K562 (cell line): ENCODE measurements around the gene ADAT1. TPM values are rescaled to one million over a fixed set of nuclear protein-coding genes. Genes with fewer than 3 reads are reported as not detected.

ENCODE experiments used
- ATAC-seq: fragments of 200-7000 bp; cut with Tn5 transposase; 3 replicates; pipeline ENCODE4 v1.9.1; 2020; ENCODE audit warnings: moderate library complexity
- BruUV-seq: library from RNA; stranded (reverse); fragments of 400-500 nt; replicated peaks from 2 replicates; lab custom pipeline; 2021; lab: Mats Ljungman, UMichigan
- CTCF ChIA-PET: fragments of 300-600 bp; formaldehyde crosslinking; extraction: SDS; loops from one replicate; lab custom pipeline; 2021; ENCODE audit warnings: low intra/inter-chr PET ratio; lab: Yijun Ruan, JAX
- POLR2A ChIA-PET: fragments of 300-600, 350-650 bp; sonication (Branson Sonifier 250); formaldehyde crosslinking; extraction: SDS; loops from one replicate; lab custom pipeline; 2021; ENCODE audit warnings: antibody characterized with exemption, inconsistent platforms; lab: Yijun Ruan, JAX
- DNase-seq, 4 experiments: peaks; one replicate each; pipeline versions ENCODE4 v3.0.0 to v3.0.0-alpha.2; 2011 to 2018; ENCODE audit warnings: low spot score in 3 of 4, mixed read lengths in 3 of 4; ENCODE audit errors: extremely low read depth in 1 of 4
- FAIRE-seq: peaks from 2 replicates; lab custom pipeline; 2011; peaks lifted over from hg19 to GRCh38; lab: Jason Lieb, UNC
- H2AFZ ChIP-seq: 2 replicates; pipeline ENCODE4 v1.6.0; 2011; ENCODE audit warnings: low read depth, low read length, control low read depth, inconsistent platforms
- H3K27ac ChIP-seq: fragments of 200-600 bp; 3 replicates; pipeline ENCODE4 v1.8.0; 2011; ENCODE audit warnings: low read depth, mild to moderate bottlenecking, control low read depth, inconsistent platforms, low read length, moderate library complexity, mixed read lengths; ENCODE audit errors: extremely low read depth
- H3K27me3 ChIP-seq, 2 experiments: fragments of 300-600 bp in 1 of 2; 2 replicates in 1 of 2; 3 replicates in 1 of 2; pipeline versions ENCODE4 v1.6.0 to v1.8.0; 2011; ENCODE audit warnings: inconsistent platforms in 2 of 2, low read length in 2 of 2, mild to moderate bottlenecking in 1 of 2, mixed read lengths in 1 of 2, moderate library complexity in 1 of 2; ENCODE audit not compliant: control insufficient read depth in 2 of 2, insufficient read depth in 2 of 2
- H3K36me3 ChIP-seq: fragments of 300-600 bp; 3 replicates; pipeline ENCODE4 v1.8.0; 2011; ENCODE audit warnings: mild to moderate bottlenecking, low read length, inconsistent platforms; ENCODE audit not compliant: control insufficient read depth, insufficient read depth
- H3K4me1 ChIP-seq, 2 experiments: fragments of 200-600 bp in 1 of 2; replicated peaks in 1 of 2; 2 replicates in 1 of 2; 3 replicates in 1 of 2; pipeline versions ENCODE4 v1.5.1 to v1.8.0; 2011; ENCODE audit warnings: inconsistent platforms in 2 of 2, low read length in 2 of 2, mild to moderate bottlenecking in 1 of 2, mixed read lengths in 1 of 2, moderate library complexity in 1 of 2; ENCODE audit not compliant: control insufficient read depth in 2 of 2, insufficient read depth in 2 of 2
- H3K4me2 ChIP-seq: 2 replicates; pipeline ENCODE4 v1.6.1; 2011; ENCODE audit warnings: low read length, control low read depth, inconsistent platforms, mixed read lengths; ENCODE audit not compliant: insufficient read depth
- H3K4me3 ChIP-seq: fragments of 200-600 bp; sonication (generic), shearing (Covaris generic); 2 replicates; pipeline ENCODE4 v1.5.1; 2016; ENCODE audit warnings: control low read depth, inconsistent platforms
- H3K79me2 ChIP-seq: fragments of 200-600 bp; 3 replicates; pipeline ENCODE4 v1.8.0; 2011; ENCODE audit warnings: low read length, inconsistent platforms; ENCODE audit not compliant: control insufficient read depth, insufficient read depth
- H3K9ac ChIP-seq, 2 experiments: 2 replicates each; pipeline versions ENCODE4 v1.6.0 to v1.6.1; 2011; ENCODE audit warnings: low read depth in 2 of 2, low read length in 2 of 2, control low read depth in 1 of 2, inconsistent platforms in 1 of 2, mild to moderate bottlenecking in 1 of 2, mixed read lengths in 1 of 2; ENCODE audit not compliant: insufficient read depth in 1 of 2
- H3K9me1 ChIP-seq: one replicate; pipeline ENCODE4 v1.6.0; 2011; ENCODE audit warnings: inconsistent platforms, mild to moderate bottlenecking, low read length, moderate library complexity; ENCODE audit not compliant: control insufficient read depth, insufficient read depth
- H3K9me3 ChIP-seq: replicated peaks from 2 replicates; pipeline ENCODE4 v1.5.1; 2011; ENCODE audit warnings: low read depth, low read length, inconsistent platforms; ENCODE audit not compliant: control insufficient read depth, insufficient read depth
- H4K20me1 ChIP-seq: replicated peaks from 2 replicates; pipeline ENCODE4 v1.6.1; 2011; ENCODE audit warnings: low read length, inconsistent platforms, mixed read lengths; ENCODE audit not compliant: control insufficient read depth, insufficient read depth
- ADNP ChIP-seq: fragments of 200-800 bp; sonication (Bioruptor generic); IDR thresholded peaks from 2 replicates; pipeline ENCODE4 v1.6.1; 2016; ENCODE audit warnings: missing genetic modification characterization, missing compliant biosample characterization
- ARID1B ChIP-seq: fragments of 450-650 bp; IDR thresholded peaks from 2 replicates; pipeline ENCODE4 v1.6.1; 2016; ENCODE audit warnings: antibody characterized with exemption, mild to moderate bottlenecking, inconsistent platforms
- E2F1 ChIP-seq: sonication (generic); formaldehyde crosslinking; IDR thresholded peaks from 2 replicates; pipeline ENCODE4 v1.8.1; 2023; ENCODE audit warnings: mild to moderate bottlenecking, missing genetic modification reagents, moderate library complexity
- EP300 ChIP-seq: IDR thresholded peaks from 2 replicates; pipeline ENCODE4 v1.6.1; 2012; ENCODE audit warnings: low read length, improper control_type of control experiment
- GATA2 ChIP-seq: sonication (generic); formaldehyde crosslinking; IDR thresholded peaks from 2 replicates; pipeline ENCODE4 v1.4.0; 2020; ENCODE audit warnings: mild to moderate bottlenecking, missing genetic modification reagents
- HDAC2 ChIP-seq: fragments of 450-650 bp; IDR thresholded peaks from 2 replicates; pipeline ENCODE4 v1.6.1; 2016; ENCODE audit warnings: mild to moderate bottlenecking
- HDGF ChIP-seq: fragments of 450-650 bp; IDR thresholded peaks from 2 replicates; pipeline ENCODE4 v1.6.1; 2016
- HMG20A ChIP-seq: fragments of 450-650 bp; formaldehyde crosslinking; conservative IDR thresholded peaks from 2 replicates; pipeline ENCODE4 v1.4.0; 2020; ENCODE audit warnings: mild to moderate bottlenecking, mixed read lengths
- KDM4B ChIP-seq, 2 experiments: fragments of 450-650 bp in 1 of 2; sonication (generic) in 1 of 2; IDR thresholded peaks; 2 replicates each; pipeline ENCODE4 v1.6.1; 2016 to 2017; ENCODE audit warnings: borderline replicate concordance in 2 of 2, antibody characterized with exemption in 1 of 2, low read depth in 1 of 2, mild to moderate bottlenecking in 1 of 2
- NCOA1 ChIP-seq: fragments of 450-650 bp; IDR thresholded peaks from 2 replicates; pipeline ENCODE4 v1.6.1; 2016; ENCODE audit warnings: low read depth
- NCOA6 ChIP-seq: fragments of 450-650 bp; IDR thresholded peaks from 2 replicates; pipeline ENCODE4 v1.6.1; 2017; ENCODE audit warnings: mild to moderate bottlenecking
- POLR2A ChIP-seq: fragments of 450-650 bp; conservative IDR thresholded peaks from 2 replicates; pipeline ENCODE4 v1.6.1; 2016
- RNF219 ChIP-seq: fragments of 250-450 bp; sonication (Bioruptor Pico); IDR thresholded peaks from 2 replicates; pipeline ENCODE4 v1.5.0; 2022; ENCODE audit warnings: mild to moderate bottlenecking
- SLC30A9 ChIP-seq: fragments of 250-450 bp; sonication (Bioruptor Pico); IDR thresholded peaks from 2 replicates; pipeline ENCODE4 v1.8.0; 2022; ENCODE audit warnings: mild to moderate bottlenecking, moderate library complexity
- YBX1 ChIP-seq: fragments of 450-650 bp; IDR thresholded peaks from 2 replicates; pipeline ENCODE4 v1.7.1; 2016; ENCODE audit warnings: mild to moderate bottlenecking
- YY1 ChIP-seq, 3 experiments: IDR thresholded peaks; 2 replicates each; pipeline ENCODE4 v1.6.1; 2011; ENCODE audit warnings: low read length in 2 of 3, mild to moderate bottlenecking in 2 of 3, moderate library complexity in 2 of 3, borderline replicate concordance in 1 of 3, control low read depth in 1 of 3, low read depth in 1 of 3; ENCODE audit not compliant: insufficient read depth in 3 of 3, insufficient replicate concordance in 2 of 3, control insufficient read depth in 1 of 3, insufficient read length in 1 of 3; ENCODE audit errors: extremely low read depth in 1 of 3
- ZNF143 ChIP-seq: sonication (generic); formaldehyde crosslinking; IDR thresholded peaks from 2 replicates; pipeline ENCODE4 v1.9.0; 2022; ENCODE audit warnings: mild to moderate bottlenecking, missing genetic modification reagents
- ZNF224 ChIP-seq: sonication (generic); formaldehyde crosslinking; IDR thresholded peaks from 2 replicates; pipeline ENCODE4 v1.8.0; 2022; ENCODE audit warnings: mild to moderate bottlenecking, missing genetic modification reagents
- ZNF445 ChIP-seq: fragments of 250-450 bp; sonication (Bioruptor Pico); IDR thresholded peaks from 2 replicates; pipeline ENCODE4 v1.4.0; 2020; ENCODE audit warnings: low read depth, mild to moderate bottlenecking, moderate library complexity
- WGBS: fragments of 100-300 bp; shearing (Covaris generic); methylation state at CpG from one replicate; pipeline ENCODE4 v1.1.6; 2016; ENCODE audit warnings: low coverage, mixed read lengths; ENCODE audit not compliant: insufficient coverage; ENCODE audit errors: missing lambda C conversion rate; 5-methylcytosine and 5-hydroxymethylcytosine counted together
- in situ Hi-C: fragments of 300-500 bp; cut with MboI; formaldehyde crosslinking; loops from 4 replicates; pipeline ENCODE4 v1.15.0; 2018; ENCODE audit warnings: inconsistent platforms, mixed read lengths
- intact Hi-C: fragments of 100-400 bp; cut with micrococcal nuclease; formaldehyde crosslinking; loops from 2 replicates; pipeline ENCODE4 v1.14.2; 2022
- polyA plus RNA-seq, 8 experiments: library from polyadenylated mRNA; depleted of rRNA in 4 of 8; stranded (reverse) in 5 of 8; unstranded in 3 of 8; fragments of >200 nt; fragmentation: Nextera tagmentation in 2 of 8; fragmentation: Illumina TruSeq in 1 of 8; extraction: Ambion mirVana in 2 of 8; extraction: Trizol in 1 of 8; gene quantifications; 2 replicates each; pipeline versions ENCODE4 v1.2.1 to v1.2.3, GENCODE V29; 2011 to 2014; ENCODE audit warnings: inconsistent platforms in 1 of 8, missing spikeins in 1 of 8
- total RNA-seq, 7 experiments: library from RNA; depleted of rRNA in 6 of 7; stranded (reverse); fragments of >200 nt in 6 of 7; fragmentation: Illumina TruSeq in 2 of 7; extraction: Trizol in 2 of 7; gene quantifications; 2 replicates each; pipeline versions ENCODE4 v1.2.1 to v1.2.3, GENCODE V29; 2011 to 2021; ENCODE audit warnings: low replicate concordance in 1 of 7

The ADAT1 gene
- total and polyA plus RNA-seq, 9 of the 15 experiments (the other 6 are each of a cell fraction or from before 2014, with no cell fraction given), result 16.0 to 36.7 (median 28.2) TPM

- BruUV-seq, result no TSS peak
- no peak overlapping the region for H3K4me2 ChIP-seq
- H3K9me1 ChIP-seq, result no peaks in the 10 kb centered on the region
- 81% methylated on average over 3 of the region's 3 CpGs for WGBS
- H3K27ac ChIP-seq, result no peak overlapping the region
- DNase-seq, result no peak
- peaks cover 96% of the 10 kb centered on the region for H3K36me3 ChIP-seq
- no peak for ATAC-seq
- H3K4me1 ChIP-seq, result peaks cover 0 to 14% of the 10 kb centered on the region in 2 experiments; a peak in 2 of 5 replicates
- TF ChIP-seq HDGF, result no peak
- no peak for TF ChIP-seq KDM4B (IDR thresholded peaks at IDR 0.05; ENCODE audit: borderline replicate concordance in 2 of 2, low read depth in 1 of 2)
- TF ChIP-seq ARID1B, result no peak
- no peak for TF ChIP-seq NCOA6
- no peak for TF ChIP-seq POLR2A
- no peak for TF ChIP-seq HDAC2
- TF ChIP-seq ADNP (tag), result no peak
- no peak for TF ChIP-seq YBX1
- no peak for TF ChIP-seq E2F1 (CRISPR knock-in tag)
- TF ChIP-seq YY1 (IDR thresholded peaks at IDR 0.05; ENCODE audit: borderline replicate concordance in 1 of 3, control insufficient read depth in 1 of 3, extremely low read depth in 1 of 3, insufficient read depth in 3 of 3, insufficient read length in 1 of 3, insufficient replicate concordance in 2 of 3, low read depth in 1 of 3, low read length in 2 of 3), result no peak
- no peak for TF ChIP-seq EP300
- no peak for TF ChIP-seq ZNF224 (CRISPR knock-in tag)
- TF ChIP-seq ZNF143 (CRISPR knock-in tag), result no peak
- no peak for TF ChIP-seq GATA2 (CRISPR knock-in tag)
- TF ChIP-seq NCOA1, result no peak
- no peak for TF ChIP-seq ZNF445 (CRISPR knock-in tag)
- TF ChIP-seq SLC30A9 (CRISPR knock-in tag), result no peak
- TF ChIP-seq HMG20A (CRISPR knock-in tag), result no peak
- TF ChIP-seq RNF219 (CRISPR knock-in tag), result no peak
- no peaks in the 10 kb centered on the region for H3K79me2 ChIP-seq
- CTCF ChIA-PET, result no interaction called here
- in situ Hi-C loops, result loop anchor here (25.0 kb wide), 1 partner anchor 1557 kb away; the partner anchor contains the start of genes MON1B and SYCE1L
- POLR2A ChIA-PET, result interaction anchor here (0.6 to 6.0 kb wide), 3 partner anchors 11 to 464 kb away, joined by 3 to 43 read pairs (median 17); partner anchors contain the start of genes KARS1 and TERF2IP
- H4K20me1 ChIP-seq, result no peaks in the 10 kb centered on the region
- H3K4me3 ChIP-seq, result no peak overlapping the region
- H3K27me3 ChIP-seq, result no peaks in the 10 kb centered on the region
- intact Hi-C loops, result no loop called here
- no peak for FAIRE-seq
- H3K9me3 ChIP-seq, result no peaks in the 10 kb centered on the region
- H3K9ac ChIP-seq, result no peak overlapping the region
- no peak overlapping the region for H2AFZ ChIP-seq
These were observed 7.0 kb upstream of the ADAT1 start for GRCh38 chr16:75630052-75630451.
